ENCODE data around the gene TPO.
"Not testable (repeated sequence)": the region's sequence is repeated elsewhere in the genome, so short reads cannot be mapped to it uniquely, and the experiment has no call there.

TPO gene

GRCh38 chr2:1486670-1487069 is 73.4 kb downstream of the TPO start:
- DNase-seq: no peak

- no peak for DNase-seq
These were observed 74.5 kb downstream of the TPO start for GRCh38 chr2:1487758-1488157.

GRCh38 chr2:1488181-1488671 is 75.0 kb downstream of the TPO start:
- DNase-seq: no peak

- no peak for DNase-seq
These were observed 75.6 kb downstream of the TPO start for GRCh38 chr2:1488851-1489250.

GRCh38 chr2:1489486-1489885 is 76.2 kb downstream of the TPO start:
- no peak for DNase-seq

GRCh38 chr2:1490381-1490780 is 77.1 kb downstream of the TPO start:
- not testable (repeated sequence) for DNase-seq

GRCh38 chr2:1491751-1492150 is 78.5 kb downstream of the TPO start:
- no peak for DNase-seq

- DNase-seq: not testable (repeated sequence)
These were observed 79.0 kb downstream of the TPO start for GRCh38 chr2:1492231-1492630.

- no peak for DNase-seq
These were observed 79.6 kb downstream of the TPO start for GRCh38 chr2:1492711-1493430.

- no peak for DNase-seq
These were observed 80.3 kb downstream of the TPO start for GRCh38 chr2:1493431-1494126.

- DNase-seq: no peak
These were observed 81.0 kb downstream of the TPO start for GRCh38 chr2:1494257-1494656.

GRCh38 chr2:1494906-1495305 is 81.6 kb downstream of the TPO start:
- DNase-seq: no peak

GRCh38 chr2:1495676-1496358 is 82.6 kb downstream of the TPO start:
- DNase-seq: no peak

GRCh38 chr2:1496359-1496821 is 83.1 kb downstream of the TPO start:
- DNase-seq: no peak

GRCh38 chr2:1497122-1497611 is 83.9 kb downstream of the TPO start:
- DNase-seq: no peak

GRCh38 chr2:1498176-1498575 is 84.9 kb downstream of the TPO start:
- DNase-seq: no peak

- no peak for DNase-seq
These were observed 86.0 kb downstream of the TPO start for GRCh38 chr2:1499033-1499795.

- DNase-seq: no peak
These were observed 88.0 kb downstream of the TPO start for GRCh38 chr2:1501038-1501851.

- no peak for DNase-seq
These were observed 88.7 kb downstream of the TPO start for GRCh38 chr2:1501991-1502390.

GRCh38 chr2:1502891-1503304 is 89.6 kb downstream of the TPO start:
- no peak for DNase-seq

- no peak for DNase-seq
These were observed 90.4 kb downstream of the TPO start for GRCh38 chr2:1503471-1504310.
